Loucy (cell line): ENCODE results near the gene CANT1.
A peak's percentile ranks its signal among the peaks of the same experiment; 100 is the strongest.

Experiments used
- H2AFZ ChIP-seq: fragments of 200-600 bp; sonication (generic); 2 replicates; pipeline ENCODE4 v1.6.0; 2016; ENCODE audit warnings: antibody characterized with exemption, mild to moderate bottlenecking, low read length, moderate library complexity
- H3F3A ChIP-seq: fragments of 200-600 bp; 2 replicates; pipeline ENCODE4 v1.6.0; 2016; ENCODE audit warnings: antibody characterized with exemption, low read depth, mild to moderate bottlenecking
- H3K27me3 ChIP-seq: fragments of 200-600 bp; sonication (generic); 2 replicates; pipeline ENCODE4 v1.6.1; 2014; ENCODE audit warnings: low read length, mild to moderate bottlenecking; ENCODE audit not compliant: insufficient read depth, poor library complexity, severe bottlenecking
- H3K36me3 ChIP-seq: fragments of 200-600 bp; sonication (generic); 2 replicates; pipeline ENCODE4 v1.6.1; 2016; ENCODE audit warnings: low read length; ENCODE audit not compliant: insufficient read depth
- H3K4me1 ChIP-seq: fragments of 200-600 bp; sonication (generic); 2 replicates; pipeline ENCODE4 v1.5.1; 2014; ENCODE audit warnings: low read length, mild to moderate bottlenecking; ENCODE audit not compliant: insufficient read depth, poor library complexity, severe bottlenecking
- H3K4me2 ChIP-seq: fragments of 200-600 bp; sonication (generic); 2 replicates; pipeline ENCODE4 v1.6.0; 2014; ENCODE audit warnings: antibody characterized with exemption, low read length, low read depth, mild to moderate bottlenecking; ENCODE audit not compliant: poor library complexity, severe bottlenecking
- H3K4me3 ChIP-seq: fragments of 200-600 bp; sonication (generic); 2 replicates; pipeline ENCODE4 v1.5.1; 2014; ENCODE audit warnings: low read length, mild to moderate bottlenecking, mixed read lengths; ENCODE audit not compliant: poor library complexity, severe bottlenecking
- H3K79me2 ChIP-seq: fragments of 200-600 bp; sonication (generic); 2 replicates; pipeline ENCODE4 v1.6.1; 2014; ENCODE audit warnings: low read length; ENCODE audit not compliant: insufficient read depth
- H3K9ac ChIP-seq: fragments of 200-600 bp; sonication (generic); 2 replicates; pipeline ENCODE4 v1.6.0; 2014; ENCODE audit warnings: mild to moderate bottlenecking, low read depth, low read length, moderate library complexity; ENCODE audit not compliant: poor library complexity, severe bottlenecking
- H3K9me2 ChIP-seq: fragments of 200-600 bp; sonication (generic); replicated peaks from 2 replicates; pipeline ENCODE4 v1.6.1; 2016; ENCODE audit warnings: low read depth, low read length, mixed read lengths
- H3K9me3 ChIP-seq: fragments of 200-600 bp; sonication (generic); 2 replicates; pipeline ENCODE4 v1.6.1; 2014; ENCODE audit warnings: mild to moderate bottlenecking, antibody characterized with exemption, low read length, low read depth; ENCODE audit not compliant: insufficient read depth
- H4K20me1 ChIP-seq: fragments of 200-600 bp; sonication (generic); 2 replicates; pipeline ENCODE4 v1.6.0; 2014; ENCODE audit warnings: antibody characterized with exemption, low read length, mild to moderate bottlenecking; ENCODE audit not compliant: insufficient read depth, poor library complexity, severe bottlenecking
- EZH2phosphoT487 ChIP-seq: fragments of 200-600 bp; IDR thresholded peaks from 2 replicates; pipeline ENCODE4 v1.6.1; 2018; ENCODE audit warnings: antibody characterized with exemption, mild to moderate bottlenecking, moderate library complexity, borderline replicate concordance
- TF ChIP-seq, protein P1 (sequence below): fragments of 200-600 bp; sonication (generic); conservative IDR thresholded peaks from 2 replicates; pipeline ENCODE4 v1.5.1; 2014; ENCODE audit warnings: mild to moderate bottlenecking, antibody characterized with exemption, low read length

The CANT1 gene

DNA sequence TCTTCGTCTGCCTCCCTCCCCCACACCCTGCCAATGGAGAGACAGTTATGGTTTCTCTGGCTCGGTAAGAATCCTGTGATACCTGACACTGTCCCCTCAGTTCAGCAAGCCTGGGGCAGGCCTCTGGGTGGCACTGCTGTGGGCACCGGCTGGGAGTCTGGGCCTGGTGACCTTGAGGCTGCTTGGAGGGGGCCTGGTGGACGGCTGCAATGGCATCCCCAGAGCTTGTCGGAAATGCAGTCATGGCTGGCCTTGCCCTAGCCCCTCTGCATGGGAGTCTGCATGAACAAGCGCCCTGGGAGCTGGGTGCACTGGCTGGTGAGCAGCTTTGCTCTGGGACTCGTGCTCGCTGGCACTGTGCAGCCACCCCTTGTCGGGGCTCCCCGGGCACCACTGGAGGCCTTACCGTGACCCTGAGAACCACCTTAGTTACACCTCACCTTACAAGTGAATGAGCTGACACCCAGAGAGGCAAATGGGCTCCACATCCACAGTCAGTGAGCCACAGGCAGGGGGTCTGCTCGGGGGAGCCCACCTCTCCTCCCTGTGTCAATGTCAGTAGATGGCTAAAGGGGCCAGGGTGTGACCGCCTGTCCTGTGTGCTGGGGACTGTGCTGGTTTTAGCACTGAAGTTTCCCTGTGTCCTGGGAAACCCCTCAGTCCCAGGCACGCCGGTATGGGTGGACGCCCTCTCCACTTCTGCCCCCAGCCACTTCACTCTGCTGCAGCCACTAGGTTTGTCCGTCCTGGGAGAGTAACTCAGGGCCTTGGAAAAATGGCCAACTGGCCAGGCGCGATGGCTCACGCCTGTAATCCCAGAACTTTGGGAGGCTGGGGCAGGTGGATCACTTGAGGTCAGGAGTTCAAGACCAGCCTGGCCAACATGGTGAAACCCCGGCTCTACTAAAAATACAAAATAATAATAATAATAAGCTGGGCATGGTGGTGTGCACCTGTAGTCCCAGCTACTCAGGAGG, 31.3 kb downstream of the CANT1 start:
- TF ChIP-seq, protein P1, sequence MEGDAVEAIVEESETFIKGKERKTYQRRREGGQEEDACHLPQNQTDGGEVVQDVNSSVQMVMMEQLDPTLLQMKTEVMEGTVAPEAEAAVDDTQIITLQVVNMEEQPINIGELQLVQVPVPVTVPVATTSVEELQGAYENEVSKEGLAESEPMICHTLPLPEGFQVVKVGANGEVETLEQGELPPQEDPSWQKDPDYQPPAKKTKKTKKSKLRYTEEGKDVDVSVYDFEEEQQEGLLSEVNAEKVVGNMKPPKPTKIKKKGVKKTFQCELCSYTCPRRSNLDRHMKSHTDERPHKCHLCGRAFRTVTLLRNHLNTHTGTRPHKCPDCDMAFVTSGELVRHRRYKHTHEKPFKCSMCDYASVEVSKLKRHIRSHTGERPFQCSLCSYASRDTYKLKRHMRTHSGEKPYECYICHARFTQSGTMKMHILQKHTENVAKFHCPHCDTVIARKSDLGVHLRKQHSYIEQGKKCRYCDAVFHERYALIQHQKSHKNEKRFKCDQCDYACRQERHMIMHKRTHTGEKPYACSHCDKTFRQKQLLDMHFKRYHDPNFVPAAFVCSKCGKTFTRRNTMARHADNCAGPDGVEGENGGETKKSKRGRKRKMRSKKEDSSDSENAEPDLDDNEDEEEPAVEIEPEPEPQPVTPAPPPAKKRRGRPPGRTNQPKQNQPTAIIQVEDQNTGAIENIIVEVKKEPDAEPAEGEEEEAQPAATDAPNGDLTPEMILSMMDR: peak; percentile 32
- no peak for TF ChIP-seq EZH2phosphoT487
- Histone ChIP-seq H3K9me3 (no peaks in the 10 kb centered on the region), H3K9ac (no peak overlapping the region), H3K4me3 (no peak overlapping the region), H3K9me2 (no peaks in the 10 kb centered on the region), H3F3A (no peaks in the 10 kb centered on the region), H3K36me3 (no peaks in the 10 kb centered on the region), H2AFZ (no peak overlapping the region), H3K4me1 (peaks cover 5% of the 10 kb centered on the region), H3K27me3 (no peaks in the 10 kb centered on the region), H3K79me2 (no peaks in the 10 kb centered on the region), H3K4me2 (peak overlapping the region; percentile 24), H4K20me1 (no peaks in the 10 kb centered on the region)

DNA sequence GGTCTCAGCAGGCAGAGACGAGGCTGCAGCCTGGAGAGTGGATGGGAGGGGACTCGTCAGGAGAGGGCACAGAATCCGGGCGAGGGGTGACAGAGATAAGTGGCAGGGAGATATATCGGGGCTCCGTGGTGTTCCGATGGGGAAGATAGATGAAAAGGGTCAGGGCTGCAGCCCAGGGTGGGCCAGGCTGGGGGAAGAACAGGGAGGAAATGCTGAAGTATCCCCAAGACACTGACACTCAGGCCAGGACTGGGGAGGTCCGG, 32.0 kb downstream of the CANT1 start:
- Histone ChIP-seq H3K9me2 (no peaks in the 10 kb centered on the region), H3K36me3 (no peaks in the 10 kb centered on the region), H3K4me3 (no peak overlapping the region), H3K9ac (no peak overlapping the region), H3K4me1 (peaks cover 5% of the 10 kb centered on the region), H3F3A (no peaks in the 10 kb centered on the region), H4K20me1 (no peaks in the 10 kb centered on the region), H3K27me3 (no peaks in the 10 kb centered on the region), H3K79me2 (no peaks in the 10 kb centered on the region), H3K9me3 (no peaks in the 10 kb centered on the region), H2AFZ (no peak overlapping the region), H3K4me2 (no peak overlapping the region)
- no peak for TF ChIP-seq EZH2phosphoT487
- TF ChIP-seq, protein P1: no peak

DNA sequence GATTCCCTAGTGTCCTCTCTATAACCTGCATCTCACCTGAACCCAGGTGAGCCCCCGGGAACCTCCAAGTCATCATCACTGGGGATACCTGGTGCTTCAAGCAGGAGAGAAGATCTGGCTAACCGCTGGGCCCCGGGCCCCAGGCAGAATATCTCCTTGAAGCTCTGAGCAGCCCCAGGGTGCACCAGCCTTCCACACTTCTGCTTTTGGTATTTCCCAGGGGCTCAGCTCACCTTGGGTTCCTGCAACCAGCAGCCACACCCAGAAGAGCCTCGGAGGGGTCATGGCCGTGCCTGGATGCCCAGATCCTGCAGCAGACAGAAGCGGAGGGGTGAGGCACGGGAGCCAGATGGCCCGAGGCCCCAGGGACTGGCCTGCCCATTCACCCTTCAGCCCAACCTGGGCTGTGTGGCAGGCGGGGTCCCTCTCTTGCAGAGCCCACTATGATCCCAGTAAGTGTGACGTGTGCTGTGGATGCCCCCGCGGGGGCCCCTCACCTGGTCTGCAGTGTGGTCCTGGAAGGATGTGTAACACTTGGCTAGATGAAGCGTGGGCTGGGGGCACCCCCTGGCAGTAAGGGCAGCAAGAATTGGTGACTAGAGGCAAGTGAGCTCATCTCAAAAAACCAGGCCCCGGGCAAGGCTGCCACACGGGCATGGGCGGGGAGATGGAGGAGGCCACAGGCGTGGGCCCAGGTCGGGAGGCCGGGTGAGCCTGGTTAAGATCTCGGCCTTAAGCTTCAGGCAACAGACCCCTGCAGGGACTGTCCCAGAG, 32.5 kb downstream of the CANT1 start:
- no peak overlapping the region for H2AFZ ChIP-seq
- H3K27me3 ChIP-seq: no peaks in the 10 kb centered on the region
- no peak overlapping the region for H3K4me3 ChIP-seq
- H3K79me2 ChIP-seq: no peaks in the 10 kb centered on the region
- no peaks in the 10 kb centered on the region for H3K9me3 ChIP-seq
- no peak overlapping the region for H3K9ac ChIP-seq
- no peaks in the 10 kb centered on the region for H3K9me2 ChIP-seq
- peaks cover 5% of the 10 kb centered on the region for H3K4me1 ChIP-seq
- no peak for TF ChIP-seq EZH2phosphoT487
- TF ChIP-seq, protein P1: no peak
- no peaks in the 10 kb centered on the region for H3F3A ChIP-seq
- no peak overlapping the region for H3K4me2 ChIP-seq
- no peaks in the 10 kb centered on the region for H4K20me1 ChIP-seq
- no peaks in the 10 kb centered on the region for H3K36me3 ChIP-seq
